Liver (tissue), 3 donors: ENCODE data around the gene SPO11.

ENCODE experiments used
- CTCF ChIP-seq: fragments of 150-350 bp; IDR thresholded peaks from 2 replicates; pipeline ENCODE4 v1.5.1; 2017; ENCODE audit warnings: improper control_type of control experiment, low read depth, low read length; ENCODE audit not compliant: missing input control
- EGR1 ChIP-seq, 2 donors: IDR thresholded peaks; 2 replicates each; pipeline ENCODE4 v1.6.1; 2016 to 2018; ENCODE audit warnings: antibody characterized with exemption in 2 of 2, low read depth in 2 of 2
- GABPA ChIP-seq, 2 donors: IDR thresholded peaks in 1 of 2; conservative IDR thresholded peaks in 1 of 2; 2 replicates each; pipeline ENCODE4 v1.6.1; 2016; ENCODE audit warnings: antibody characterized with exemption in 2 of 2, mild to moderate bottlenecking in 1 of 2, moderate library complexity in 1 of 2
- HNF4G ChIP-seq: IDR thresholded peaks from 2 replicates; pipeline ENCODE4 v1.6.1; 2016; ENCODE audit warnings: antibody characterized with exemption
- JUND ChIP-seq, 2 donors: IDR thresholded peaks; 2 replicates each; pipeline ENCODE4 v1.6.1; 2016; ENCODE audit warnings: antibody characterized with exemption in 2 of 2
- RAD21 ChIP-seq, 2 donors: IDR thresholded peaks; 2 replicates each; pipeline ENCODE4 v1.6.1; 2016; ENCODE audit warnings: antibody characterized with exemption in 2 of 2, mild to moderate bottlenecking in 2 of 2
- REST ChIP-seq: IDR thresholded peaks from 2 replicates; pipeline ENCODE4 v1.6.1; 2016; ENCODE audit warnings: antibody characterized with exemption, mild to moderate bottlenecking
- RXRA ChIP-seq, 2 donors: IDR thresholded peaks; 2 replicates each; pipeline ENCODE4 v1.6.1; 2017 to 2018; ENCODE audit warnings: antibody characterized with exemption in 2 of 2, mild to moderate bottlenecking in 1 of 2
- SP1 ChIP-seq: IDR thresholded peaks from 2 replicates; pipeline ENCODE4 v1.6.1; 2018; ENCODE audit warnings: antibody characterized with exemption, mild to moderate bottlenecking
- TAF1 ChIP-seq: conservative IDR thresholded peaks from 2 replicates; pipeline ENCODE4 v1.6.1; 2016; ENCODE audit warnings: antibody characterized with exemption, mild to moderate bottlenecking
- YY1 ChIP-seq: IDR thresholded peaks from 2 replicates; pipeline ENCODE4 v1.6.1; 2016; ENCODE audit warnings: antibody characterized with exemption, mild to moderate bottlenecking
- ZBTB33 ChIP-seq: IDR thresholded peaks from 2 replicates; pipeline ENCODE4 v1.6.1; 2016; ENCODE audit warnings: antibody characterized with exemption
- TF ChIP-seq, protein P1 (sequence below): IDR thresholded peaks from 2 replicates; pipeline ENCODE4 v1.6.1; 2016; ENCODE audit warnings: antibody characterized with exemption
- TF ChIP-seq, protein P2 (sequence below): IDR thresholded peaks from 2 replicates; pipeline ENCODE4 v1.6.1; 2016; ENCODE audit warnings: antibody characterized with exemption
- donor health status: healthy.
- donor health status: healthy.

GRCh38 chr20:57309544-57310115 is 20.0 kb upstream of the SPO11 start:
- no peak for TF ChIP-seq CTCF
- TF ChIP-seq JUND (IDR thresholded peaks at IDR 0.05), result no peak
- TF ChIP-seq EGR1 (IDR thresholded peaks at IDR 0.05; ENCODE audit: low read depth in 2 of 2), result no peak
- TF ChIP-seq, protein P1, sequence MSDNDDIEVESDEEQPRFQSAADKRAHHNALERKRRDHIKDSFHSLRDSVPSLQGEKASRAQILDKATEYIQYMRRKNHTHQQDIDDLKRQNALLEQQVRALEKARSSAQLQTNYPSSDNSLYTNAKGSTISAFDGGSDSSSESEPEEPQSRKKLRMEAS, result no peak
- no peak for TF ChIP-seq SP1
- TF ChIP-seq RAD21 (IDR thresholded peaks at IDR 0.05), result no peak
- TF ChIP-seq HNF4G, result no peak
- TF ChIP-seq GABPA (IDR thresholded peaks at IDR 0.05 in 1 of 2, conservative IDR thresholded peaks at IDR 0.05 in 1 of 2), result no peak
- no peak for TF ChIP-seq ZBTB33
- no peak for TF ChIP-seq RXRA (IDR thresholded peaks at IDR 0.05)
- TF ChIP-seq TAF1, result no peak
- TF ChIP-seq REST, result no peak
- TF ChIP-seq, protein P2, sequence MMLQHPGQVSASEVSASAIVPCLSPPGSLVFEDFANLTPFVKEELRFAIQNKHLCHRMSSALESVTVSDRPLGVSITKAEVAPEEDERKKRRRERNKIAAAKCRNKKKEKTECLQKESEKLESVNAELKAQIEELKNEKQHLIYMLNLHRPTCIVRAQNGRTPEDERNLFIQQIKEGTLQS, result no peak
- no peak for TF ChIP-seq YY1
